Loucy (cell line): Measurements from ENCODE around the gene MRPL42.

Experiments used
- H2AFZ ChIP-seq: fragments of 200-600 bp; sonication (generic); 2 replicates; pipeline ENCODE4 v1.6.0; 2016; ENCODE audit warnings: antibody characterized with exemption, mild to moderate bottlenecking, low read length, moderate library complexity
- H3F3A ChIP-seq: fragments of 200-600 bp; 2 replicates; pipeline ENCODE4 v1.6.0; 2016; ENCODE audit warnings: antibody characterized with exemption, low read depth, mild to moderate bottlenecking
- H3K27me3 ChIP-seq: fragments of 200-600 bp; sonication (generic); 2 replicates; pipeline ENCODE4 v1.6.1; 2014; ENCODE audit warnings: low read length, mild to moderate bottlenecking; ENCODE audit not compliant: insufficient read depth, poor library complexity, severe bottlenecking
- H3K36me3 ChIP-seq: fragments of 200-600 bp; sonication (generic); 2 replicates; pipeline ENCODE4 v1.6.1; 2016; ENCODE audit warnings: low read length; ENCODE audit not compliant: insufficient read depth
- H3K4me1 ChIP-seq: fragments of 200-600 bp; sonication (generic); 2 replicates; pipeline ENCODE4 v1.5.1; 2014; ENCODE audit warnings: low read length, mild to moderate bottlenecking; ENCODE audit not compliant: insufficient read depth, poor library complexity, severe bottlenecking
- H3K4me2 ChIP-seq: fragments of 200-600 bp; sonication (generic); 2 replicates; pipeline ENCODE4 v1.6.0; 2014; ENCODE audit warnings: antibody characterized with exemption, low read length, low read depth, mild to moderate bottlenecking; ENCODE audit not compliant: poor library complexity, severe bottlenecking
- H3K4me3 ChIP-seq: fragments of 200-600 bp; sonication (generic); 2 replicates; pipeline ENCODE4 v1.5.1; 2014; ENCODE audit warnings: low read length, mild to moderate bottlenecking, mixed read lengths; ENCODE audit not compliant: poor library complexity, severe bottlenecking
- H3K79me2 ChIP-seq: fragments of 200-600 bp; sonication (generic); 2 replicates; pipeline ENCODE4 v1.6.1; 2014; ENCODE audit warnings: low read length; ENCODE audit not compliant: insufficient read depth
- H3K9ac ChIP-seq: fragments of 200-600 bp; sonication (generic); 2 replicates; pipeline ENCODE4 v1.6.0; 2014; ENCODE audit warnings: mild to moderate bottlenecking, low read depth, low read length, moderate library complexity; ENCODE audit not compliant: poor library complexity, severe bottlenecking
- H3K9me2 ChIP-seq: fragments of 200-600 bp; sonication (generic); replicated peaks from 2 replicates; pipeline ENCODE4 v1.6.1; 2016; ENCODE audit warnings: low read depth, low read length, mixed read lengths
- H3K9me3 ChIP-seq: fragments of 200-600 bp; sonication (generic); 2 replicates; pipeline ENCODE4 v1.6.1; 2014; ENCODE audit warnings: mild to moderate bottlenecking, antibody characterized with exemption, low read length, low read depth; ENCODE audit not compliant: insufficient read depth
- H4K20me1 ChIP-seq: fragments of 200-600 bp; sonication (generic); 2 replicates; pipeline ENCODE4 v1.6.0; 2014; ENCODE audit warnings: antibody characterized with exemption, low read length, mild to moderate bottlenecking; ENCODE audit not compliant: insufficient read depth, poor library complexity, severe bottlenecking
- CTCF ChIP-seq: fragments of 200-600 bp; sonication (generic); conservative IDR thresholded peaks from 2 replicates; pipeline ENCODE4 v1.5.1; 2014; ENCODE audit warnings: mild to moderate bottlenecking, antibody characterized with exemption, low read length
- EZH2phosphoT487 ChIP-seq: fragments of 200-600 bp; IDR thresholded peaks from 2 replicates; pipeline ENCODE4 v1.6.1; 2018; ENCODE audit warnings: antibody characterized with exemption, mild to moderate bottlenecking, moderate library complexity, borderline replicate concordance

The MRPL42 gene

GRCh38 chr12:93519859-93520258 lies 52.5 kb downstream of the MRPL42 start:
- Histone ChIP-seq H3K9me2 (no peaks in the 10 kb centered on the region), H3K79me2 (no peaks in the 10 kb centered on the region), H3K36me3 (no peaks in the 10 kb centered on the region), H3K4me3 (no peak overlapping the region), H3K27me3 (no peaks in the 10 kb centered on the region), H3F3A (no peaks in the 10 kb centered on the region), H3K9ac (no peak overlapping the region), H3K4me2 (no peak overlapping the region), H3K9me3 (no peaks in the 10 kb centered on the region), H3K4me1 (no peaks in the 10 kb centered on the region), H4K20me1 (no peaks in the 10 kb centered on the region), H2AFZ (no peak overlapping the region)
- no peak for TF ChIP-seq EZH2phosphoT487
- no peak for TF ChIP-seq CTCF

GRCh38 chr12:93520454-93520853 lies 53.1 kb downstream of the MRPL42 start:
- Histone ChIP-seq H2AFZ (no peak overlapping the region), H4K20me1 (no peaks in the 10 kb centered on the region), H3K4me2 (no peak overlapping the region), H3K9me3 (no peaks in the 10 kb centered on the region), H3K79me2 (no peaks in the 10 kb centered on the region), H3K4me3 (no peak overlapping the region), H3K4me1 (no peaks in the 10 kb centered on the region), H3F3A (no peaks in the 10 kb centered on the region), H3K36me3 (no peaks in the 10 kb centered on the region), H3K9ac (no peak overlapping the region), H3K27me3 (no peaks in the 10 kb centered on the region), H3K9me2 (no peaks in the 10 kb centered on the region)
- no peak for TF ChIP-seq EZH2phosphoT487

- Histone ChIP-seq H4K20me1 (no peaks in the 10 kb centered on the region), H2AFZ (no peak overlapping the region), H3K9ac (no peak overlapping the region), H3K9me3 (no peaks in the 10 kb centered on the region), H3K79me2 (no peaks in the 10 kb centered on the region), H3K9me2 (no peaks in the 10 kb centered on the region), H3K36me3 (no peaks in the 10 kb centered on the region), H3F3A (no peaks in the 10 kb centered on the region), H3K4me1 (no peaks in the 10 kb centered on the region), H3K4me3 (no peak overlapping the region), H3K27me3 (no peaks in the 10 kb centered on the region), H3K4me2 (no peak overlapping the region)
- TF ChIP-seq CTCF (no peak), EZH2phosphoT487 (no peak)
These were observed 54.1 kb downstream of the MRPL42 start for GRCh38 chr12:93521225-93522080.
